IPS DF 19.7 (cell line): Measurements from ENCODE around the gene RHAG.
"Not testable (repeated sequence)": the region's sequence is repeated elsewhere in the genome, so short reads cannot be mapped to it uniquely, and the experiment has no call there.

Experiments
- DNase-seq: peaks from one replicate; pipeline ENCODE4 v3.0.0-alpha.2; 2013; ENCODE audit warnings: low read depth, low spot score

Gene RHAG

DNA sequence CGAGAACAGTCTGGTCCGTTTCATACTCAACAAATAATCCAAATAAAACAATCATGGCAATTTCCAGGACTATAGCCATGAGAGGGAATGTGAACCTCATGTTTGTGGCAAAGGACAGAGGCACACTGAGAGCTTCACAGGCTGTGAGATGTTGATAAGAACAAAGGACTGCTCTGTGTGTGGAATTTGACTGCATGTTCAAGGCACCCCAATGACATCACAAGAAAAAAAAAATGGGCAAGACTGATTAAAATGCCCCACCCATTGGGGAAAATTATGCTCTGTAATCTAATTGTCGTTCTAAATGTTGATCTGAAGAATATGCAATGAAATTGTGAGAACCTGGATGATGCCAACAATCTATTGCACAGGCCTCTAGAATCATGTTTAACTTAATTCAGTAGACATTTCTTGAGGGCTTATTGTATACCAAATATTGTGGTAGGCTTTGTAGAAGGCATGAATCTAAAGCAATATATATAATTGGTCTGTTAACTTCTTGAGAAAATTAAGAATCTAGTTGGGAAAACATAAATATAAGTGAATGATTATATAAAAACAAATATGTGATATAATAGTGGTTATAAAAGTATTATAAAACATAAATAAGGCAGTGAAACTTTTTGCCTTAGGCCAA, at the start of gene RHAG:
RHAG (minus strand) TSS at position 127 of the 637 bp plus-strand sequence; CDS start at position 100, 27 bp downstream.
- DNase-seq = no peak

DNA sequence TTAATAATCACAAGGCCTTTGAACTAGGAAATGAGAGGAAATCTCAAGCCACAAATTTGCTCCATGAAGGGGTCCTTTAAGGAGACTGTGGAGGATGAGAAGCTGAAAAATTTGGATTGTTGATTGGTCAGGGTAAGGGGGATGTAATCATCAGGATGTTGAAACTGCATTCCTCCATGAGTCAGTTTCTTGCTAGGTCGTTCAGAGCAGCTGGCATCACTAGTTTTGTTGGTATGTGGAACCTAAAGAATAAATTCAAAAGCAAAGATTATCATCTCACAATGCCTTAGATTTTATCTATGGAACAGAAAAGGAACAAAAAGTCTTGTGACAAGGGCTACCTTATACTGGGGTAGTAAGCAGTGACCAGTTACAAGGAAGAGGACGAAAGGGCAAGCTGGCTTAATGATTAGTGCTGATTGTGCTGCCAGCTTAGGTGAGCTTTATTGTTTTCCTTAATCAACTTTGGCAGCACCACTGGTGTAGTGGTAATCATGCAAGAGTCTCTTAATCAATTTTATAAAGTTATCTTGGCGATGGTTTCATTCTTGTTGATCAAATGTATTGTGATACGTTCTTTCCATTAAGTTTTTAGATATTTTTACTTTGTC, 40.1 kb upstream of the RHAG start:
- no peak for DNase-seq

DNA sequence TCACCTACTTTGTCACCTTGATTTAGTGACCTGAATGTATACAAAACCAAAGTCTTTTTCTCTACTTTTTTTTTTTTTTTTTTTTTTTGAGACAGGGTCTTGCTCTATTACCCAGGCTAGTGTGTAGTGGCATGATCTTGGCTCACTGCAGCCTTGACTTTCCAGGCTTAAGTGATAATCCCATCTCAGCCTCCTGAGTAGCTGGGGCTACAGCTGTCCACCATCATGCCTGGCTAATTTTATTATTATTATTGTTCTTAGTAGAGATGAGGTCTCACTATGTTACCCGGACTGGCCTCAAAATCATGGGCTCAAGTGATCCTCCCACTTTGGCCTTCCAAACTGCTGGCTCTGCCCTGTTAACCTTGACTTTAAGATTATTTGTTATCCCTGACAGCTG, 39.2 kb upstream of the RHAG start:
- DNase-seq = no peak

DNA sequence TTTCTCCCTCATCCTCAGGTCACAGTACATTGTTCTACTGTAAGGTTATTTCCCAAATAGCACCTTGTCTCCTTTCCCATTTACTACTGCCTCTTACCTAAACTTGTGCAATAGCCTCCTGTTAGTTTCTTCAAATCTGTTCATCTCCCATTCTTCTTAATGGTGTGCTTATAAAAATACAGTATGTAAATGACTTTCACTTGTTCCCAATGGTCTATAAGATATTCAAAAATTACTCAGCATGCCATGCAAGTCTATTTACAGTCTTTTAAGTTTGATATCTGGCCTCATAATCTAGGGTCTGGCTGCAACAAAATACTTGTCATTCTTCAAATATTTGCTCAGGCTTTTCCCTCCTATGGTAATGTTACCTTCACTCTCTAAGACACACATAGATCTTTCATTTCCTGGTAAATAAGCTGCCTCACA, 31.5 kb upstream of the RHAG start:
- no peak for DNase-seq

DNA sequence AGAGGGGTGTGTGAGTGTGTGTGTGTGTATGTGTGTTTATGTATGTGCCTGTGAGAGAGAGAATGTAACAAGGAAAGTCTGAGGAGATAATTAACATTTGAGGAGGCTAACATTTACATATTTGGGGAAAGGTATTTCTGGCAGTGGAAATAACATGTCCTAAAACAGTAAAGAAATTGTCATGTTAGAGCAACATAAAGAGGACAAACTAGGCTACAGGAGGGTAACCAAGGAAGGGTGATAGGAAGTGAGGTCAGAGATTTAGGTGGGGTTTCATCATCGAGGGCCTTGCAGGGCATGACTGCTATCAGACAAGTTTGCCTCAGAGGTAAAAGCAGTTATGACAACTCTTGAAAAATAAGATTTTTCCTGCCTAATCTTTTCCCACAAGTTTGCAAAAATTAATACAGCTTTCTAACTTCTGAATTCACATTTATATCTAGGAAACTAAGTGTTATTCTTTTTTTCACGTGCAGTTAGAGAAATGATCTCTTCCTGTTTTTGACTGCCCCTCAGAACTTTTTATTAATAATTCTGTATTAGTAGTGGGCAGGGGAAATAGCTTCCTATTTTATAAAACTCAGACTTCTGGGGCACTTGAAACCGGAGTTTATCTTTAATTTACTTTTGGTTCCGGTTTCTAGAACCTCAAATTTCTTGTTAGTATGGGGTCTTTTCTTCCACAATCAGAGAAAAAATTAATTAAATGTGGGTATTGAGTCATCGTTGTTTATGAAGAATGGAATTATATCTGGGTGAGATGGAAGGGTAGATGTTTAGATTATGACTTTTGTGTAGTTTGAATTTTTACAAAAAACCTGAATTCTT, 30.5 kb upstream of the RHAG start:
- no peak for DNase-seq

DNA sequence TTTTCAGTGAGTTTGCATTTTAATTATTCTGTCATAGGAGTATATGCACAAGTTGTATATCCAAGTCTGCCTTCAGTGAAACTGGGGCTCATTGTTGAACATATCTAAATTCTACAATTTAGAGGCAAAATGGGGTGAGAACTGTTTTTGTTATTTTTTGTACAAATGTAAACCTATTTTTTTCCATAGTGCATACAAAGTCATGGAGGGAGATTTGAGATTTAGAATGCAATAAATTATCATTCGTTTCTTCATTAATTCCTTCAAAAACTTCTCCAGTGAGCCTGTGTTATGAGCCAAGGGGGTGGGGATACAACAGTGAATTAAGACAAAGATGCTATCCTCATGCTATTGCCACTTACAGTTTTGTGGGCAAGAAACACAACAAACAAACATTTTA, 29.8 kb upstream of the RHAG start:
- no peak for DNase-seq

DNA sequence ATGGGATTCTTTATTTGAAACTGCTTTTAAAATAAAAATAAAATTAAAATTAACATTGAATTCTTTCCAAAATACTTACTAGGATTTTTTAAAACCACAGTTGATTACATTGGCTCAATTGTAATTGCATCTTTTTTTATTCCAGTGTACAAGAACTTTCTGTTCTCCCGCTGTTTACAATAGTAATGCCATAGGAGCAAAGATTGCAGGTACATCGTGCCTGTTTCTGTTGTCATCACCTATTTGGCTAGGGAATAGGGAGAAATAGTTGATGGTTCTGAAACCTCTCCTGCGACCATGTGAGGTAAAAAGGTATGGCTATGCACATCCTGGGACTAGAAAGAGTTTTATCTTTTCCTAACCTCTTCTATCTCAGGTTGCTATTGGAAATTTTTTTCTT, 28.2 kb upstream of the RHAG start:
- DNase-seq = no peak

DNA sequence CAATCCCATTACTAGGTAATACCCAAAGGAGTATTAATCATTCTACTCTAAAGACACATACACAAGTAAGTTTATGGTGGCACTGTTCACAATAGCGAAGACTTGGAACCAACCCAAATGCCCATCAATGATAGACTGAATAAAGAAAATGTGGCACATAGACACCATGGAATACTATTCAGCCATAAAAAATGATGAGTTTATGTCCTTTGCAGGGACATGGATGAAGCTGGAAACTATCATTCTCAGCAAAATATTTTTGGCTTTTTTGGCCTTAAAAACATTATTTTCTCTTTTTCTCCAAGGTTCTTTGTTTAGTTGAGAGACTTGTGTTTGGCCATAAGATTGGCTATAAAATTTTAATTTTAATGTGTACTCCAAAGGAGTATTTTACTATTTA, 27.4 kb upstream of the RHAG start:
- DNase-seq = not testable (repeated sequence)

DNA sequence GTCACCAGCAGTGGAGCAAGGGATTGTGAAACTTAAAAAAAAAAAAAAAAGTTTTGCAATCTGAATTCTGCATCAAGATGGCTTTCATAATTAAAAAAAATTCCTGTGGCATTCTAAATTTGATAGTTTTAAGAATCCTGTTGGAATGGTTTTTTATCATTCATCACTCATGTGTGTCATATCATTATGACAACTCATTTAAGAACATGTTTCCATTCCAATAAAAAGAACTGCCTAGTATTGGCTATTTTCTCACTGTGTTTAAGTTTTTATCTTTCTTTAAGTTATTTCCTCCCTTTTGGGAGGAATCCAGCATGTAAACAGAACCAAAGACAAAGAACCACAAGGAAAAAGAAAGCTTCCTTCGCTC, 26.2 kb upstream of the RHAG start:
- no peak for DNase-seq

DNA sequence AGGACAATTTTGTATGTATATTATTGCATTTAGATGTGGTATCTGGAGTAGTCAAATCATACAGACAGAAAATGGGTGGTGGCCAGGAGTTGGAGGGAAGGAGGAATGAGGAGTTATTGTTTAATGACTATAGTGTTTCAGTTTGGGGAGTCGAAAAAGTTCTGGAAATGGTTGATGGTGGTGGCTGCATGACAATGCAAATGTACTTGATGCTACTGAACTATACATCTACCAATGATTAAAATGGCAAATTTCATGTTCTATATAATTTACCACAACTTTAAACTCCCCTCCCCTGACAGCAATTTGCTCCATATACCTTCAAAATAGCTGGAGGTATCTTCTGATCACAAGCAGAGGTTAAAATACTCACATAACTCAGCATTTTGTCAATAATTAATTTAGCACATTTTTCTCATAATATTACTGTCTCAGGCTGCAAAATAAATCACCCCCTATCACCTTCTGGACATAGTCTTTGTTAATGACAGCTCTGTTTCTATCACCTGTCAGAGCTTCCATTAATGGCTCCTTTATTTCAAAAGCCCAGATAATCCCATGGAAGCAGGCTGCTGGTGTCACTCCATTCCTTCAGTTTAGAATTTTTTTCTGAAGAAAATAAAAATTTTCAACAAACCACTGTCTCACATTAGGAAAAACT, 25.7 kb upstream of the RHAG start:
- no peak for DNase-seq

DNA sequence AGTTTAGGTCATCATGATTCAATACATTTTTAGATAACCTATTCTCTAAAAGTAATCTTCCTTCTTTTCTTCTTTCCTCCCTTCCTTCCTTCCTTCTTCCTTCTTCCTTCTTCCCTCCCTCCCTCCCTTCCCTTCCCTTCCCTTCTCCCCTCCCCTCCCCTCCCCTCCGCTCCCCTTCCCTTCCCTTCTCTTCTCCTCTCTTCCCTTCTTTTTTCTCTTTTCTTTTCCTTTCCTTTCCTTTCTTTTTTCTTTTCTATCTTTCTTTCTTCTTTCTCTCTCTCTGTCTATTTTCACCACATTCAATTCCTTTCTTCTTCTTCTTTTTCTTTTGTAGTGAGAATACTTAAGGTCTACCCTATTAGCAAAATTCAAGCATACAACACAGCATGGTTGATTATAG, 17.3 kb upstream of the RHAG start:
- no peak for DNase-seq

DNA sequence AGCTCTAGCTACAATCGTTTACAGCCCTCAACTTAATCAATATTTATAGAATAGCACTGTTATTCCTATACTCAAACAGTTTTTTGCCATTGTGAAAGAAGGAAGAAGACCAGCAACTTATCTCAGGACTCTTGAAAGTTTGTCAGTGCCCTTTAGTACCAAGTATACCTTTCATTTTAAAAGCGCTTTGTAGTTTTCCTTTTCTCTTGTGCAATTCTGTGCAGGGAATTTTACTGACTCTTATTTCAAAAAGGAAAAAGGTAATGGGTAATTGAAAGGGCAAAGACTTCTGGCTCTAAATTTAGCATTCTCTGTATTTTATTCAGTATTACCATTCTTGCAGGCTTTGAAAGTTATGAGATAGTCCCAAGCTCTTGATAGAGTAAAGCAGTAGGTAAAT, 16.8 kb upstream of the RHAG start:
- no peak for DNase-seq

DNA sequence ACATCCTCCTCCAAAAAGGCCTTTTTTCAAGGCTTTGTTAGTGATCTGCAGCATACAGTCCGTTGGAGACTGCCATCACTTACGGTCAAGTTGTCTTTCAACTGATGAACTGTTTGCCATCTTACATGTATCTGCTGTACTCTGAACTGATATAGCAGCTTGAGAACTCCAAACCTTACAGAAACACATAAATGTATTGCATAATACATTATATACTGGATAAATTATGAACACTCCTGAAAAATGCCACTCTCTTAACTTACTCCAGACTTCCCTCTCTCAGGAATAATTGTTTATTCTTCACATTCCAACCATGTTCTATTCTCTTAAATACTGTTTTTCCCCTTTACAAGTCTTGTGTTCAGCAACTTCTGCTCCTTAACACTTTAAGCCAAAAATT, 14.6 kb upstream of the RHAG start:
- DNase-seq = no peak

DNA sequence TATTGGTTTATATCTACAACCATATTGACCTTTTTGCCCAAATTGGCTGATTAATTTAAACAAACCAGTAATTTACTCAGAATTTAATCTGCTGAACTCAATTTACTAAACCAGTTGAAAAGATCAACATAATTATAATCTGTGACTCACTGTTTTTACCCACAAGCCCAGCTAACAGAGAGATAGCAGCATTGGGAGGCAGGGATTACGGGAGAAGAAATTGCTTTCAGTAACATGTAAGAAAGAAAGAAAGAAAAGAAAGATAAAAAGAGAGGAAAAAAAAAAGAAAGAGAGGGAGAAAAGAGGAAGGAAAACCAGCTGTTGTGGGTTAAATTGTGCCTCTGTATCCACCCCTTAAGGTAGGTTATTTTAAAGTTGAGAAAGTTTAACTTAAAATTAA, 13.3 kb upstream of the RHAG start:
- DNase-seq = no peak

DNA sequence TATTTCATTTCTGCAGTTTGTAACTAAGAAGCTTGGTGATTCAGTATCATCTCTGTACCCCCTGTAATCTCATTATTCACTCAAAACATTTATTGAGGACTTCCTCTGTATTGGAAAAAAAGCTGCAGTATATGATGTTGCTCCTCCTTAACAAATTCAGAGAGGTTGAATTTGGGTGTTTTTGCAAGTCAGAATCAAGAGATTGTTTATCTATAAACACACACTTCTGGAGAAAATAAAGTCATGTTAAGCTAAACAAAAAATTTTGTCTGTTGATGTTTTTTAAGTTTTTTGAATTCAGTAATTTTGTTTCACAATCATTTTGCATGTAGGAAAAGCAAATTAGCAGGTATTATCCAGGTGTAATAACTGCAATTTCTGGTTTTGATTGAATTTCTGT, 11.4 kb upstream of the RHAG start:
- DNase-seq = no peak

DNA sequence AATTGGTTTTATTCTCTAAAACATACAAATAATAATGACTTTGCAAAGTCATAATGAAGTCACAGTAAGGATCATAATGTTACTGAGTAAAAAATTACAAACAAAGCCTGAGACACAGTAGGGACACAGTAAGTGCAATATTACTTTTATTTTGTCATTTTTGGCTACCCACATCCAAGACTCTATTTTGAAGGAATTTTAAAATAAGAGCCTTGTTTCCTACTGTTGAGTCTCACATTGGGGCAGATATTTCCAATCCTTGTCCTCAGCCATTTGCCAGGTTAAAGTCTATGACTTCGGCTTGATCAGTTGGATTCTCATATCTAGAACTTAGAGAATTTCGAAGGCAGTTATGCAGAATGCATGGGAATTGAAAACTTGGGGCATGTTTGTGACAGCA, 10.8 kb upstream of the RHAG start:
- no peak for DNase-seq

DNA sequence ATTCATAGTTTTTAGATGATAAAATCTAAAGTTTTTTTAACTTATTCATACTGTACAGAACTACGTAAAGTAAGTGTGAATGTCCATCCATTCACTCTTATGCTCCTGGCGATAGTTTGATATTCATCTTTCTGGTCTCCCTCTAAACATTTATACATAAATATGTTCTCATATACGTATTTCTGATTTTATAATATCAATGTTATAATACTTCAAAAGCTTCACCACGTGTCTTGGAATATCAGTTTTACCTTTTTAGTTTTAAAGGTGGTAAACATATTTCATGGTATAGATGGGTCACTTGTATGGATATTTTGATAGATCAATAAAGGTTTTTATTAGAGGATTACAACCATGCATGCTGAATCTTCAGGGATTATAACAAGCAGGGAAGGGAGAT, 10.3 kb upstream of the RHAG start:
- no peak for DNase-seq

DNA sequence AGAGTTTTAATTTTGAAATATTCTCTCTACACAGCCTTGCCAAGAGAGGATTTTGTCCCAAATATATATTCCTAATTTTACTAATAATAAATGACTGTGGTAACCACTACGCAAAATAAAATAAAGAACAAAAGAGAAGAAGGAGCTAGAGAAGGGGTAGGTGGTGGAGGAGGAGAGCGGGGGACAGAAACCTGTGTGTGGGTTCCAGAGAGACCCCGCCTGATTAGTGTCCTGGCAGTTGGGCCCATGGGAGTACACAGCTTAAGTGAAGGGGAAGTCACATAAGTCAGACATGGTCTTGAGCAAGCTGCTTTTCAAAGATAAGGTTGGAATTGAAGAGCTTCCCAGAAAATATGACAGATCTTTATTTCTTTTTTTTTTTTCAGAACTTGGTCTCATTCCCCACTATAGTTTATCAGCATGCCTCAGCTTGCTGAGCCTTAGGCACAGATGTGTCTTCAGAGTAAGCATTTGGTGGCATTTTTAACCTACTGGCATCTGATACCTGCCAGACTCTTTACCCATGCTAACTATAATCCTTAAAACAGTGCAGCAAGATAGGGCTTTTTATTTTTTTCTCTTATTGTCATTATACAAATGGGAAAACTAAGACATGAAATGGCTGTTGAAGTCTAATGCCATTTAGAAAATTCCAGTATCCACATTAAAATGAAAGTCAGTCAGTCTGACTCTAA, 9.6 kb upstream of the RHAG start:
- no peak for DNase-seq

DNA sequence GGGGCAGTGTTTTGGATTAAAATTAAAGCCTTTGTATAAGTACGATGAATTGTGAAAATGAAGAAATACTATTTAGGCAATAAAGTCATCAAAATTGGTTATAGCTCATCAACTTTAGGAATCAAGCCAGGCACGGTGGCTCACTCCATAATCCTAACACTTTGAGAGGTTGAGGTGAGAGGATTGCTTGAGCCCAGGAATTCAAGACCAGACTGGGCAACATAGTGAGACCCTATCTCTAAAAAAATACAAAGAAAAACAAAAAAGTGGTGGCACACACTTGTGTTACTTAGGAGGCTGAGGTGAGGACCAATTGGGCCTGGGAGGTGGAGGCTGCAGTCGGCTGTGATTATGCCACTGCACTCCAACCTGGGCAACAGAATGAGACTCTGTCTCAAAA, 8.5 kb upstream of the RHAG start:
- no peak for DNase-seq

DNA sequence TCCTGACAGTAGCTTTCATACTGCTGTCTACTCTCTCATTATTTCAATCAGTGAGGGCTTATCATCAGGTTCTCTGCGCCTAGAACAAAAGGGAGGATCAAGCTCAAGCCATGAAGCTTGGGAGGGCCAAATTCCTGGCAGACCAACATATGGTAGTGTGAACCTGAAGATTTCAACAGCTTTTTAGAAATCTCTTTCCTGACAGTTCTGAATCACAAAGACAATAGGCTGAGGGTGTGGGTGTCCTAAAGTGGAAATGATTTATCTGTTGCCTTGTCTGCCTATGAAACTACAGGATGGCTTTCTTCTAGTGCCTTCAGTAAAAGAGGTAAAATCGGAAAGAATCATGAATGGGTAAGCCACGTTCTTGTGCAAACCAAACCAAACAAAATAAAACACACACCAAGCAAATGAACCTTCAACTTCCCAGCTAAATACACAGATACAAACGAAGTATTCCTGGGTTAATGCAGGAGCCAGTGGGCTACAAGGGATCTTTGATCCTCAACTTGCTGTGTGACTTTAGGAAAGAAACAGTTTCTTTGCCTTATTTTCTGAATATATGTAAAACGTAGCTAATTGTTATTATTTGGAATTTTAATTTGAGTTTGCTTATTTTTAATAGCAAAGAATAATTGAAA, 2.7 kb upstream of the RHAG start:
- DNase-seq = no peak

DNA sequence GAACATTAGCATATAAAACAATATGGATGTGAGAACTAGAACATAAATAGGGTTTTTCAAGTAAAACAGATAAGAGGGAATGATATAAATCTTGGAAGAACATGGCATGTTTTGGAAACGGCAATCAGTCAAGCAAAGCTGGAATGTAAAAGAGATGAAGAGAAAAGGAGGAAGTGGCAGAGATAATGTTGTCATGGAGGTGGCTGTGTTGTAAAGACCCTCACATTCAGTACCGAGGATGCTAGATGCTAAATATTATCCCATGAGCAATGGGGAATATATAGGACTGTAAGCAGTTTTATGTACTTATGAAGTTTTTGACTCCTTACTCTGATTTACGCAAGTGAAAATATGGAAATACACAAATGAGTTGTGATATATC, 702 bp upstream of the RHAG start:
- no peak for DNase-seq
